ENCODE results near the gene CEACAM20. TPM values are rescaled to one million over a fixed set of nuclear protein-coding genes. Genes with fewer than 3 reads are reported as not detected.
A peak's percentile ranks its signal among the peaks of the same experiment; 100 is the strongest.

The CEACAM20 gene
- polyA plus RNA-seq, 1 donor from 2014 or later = not detected

DNA sequence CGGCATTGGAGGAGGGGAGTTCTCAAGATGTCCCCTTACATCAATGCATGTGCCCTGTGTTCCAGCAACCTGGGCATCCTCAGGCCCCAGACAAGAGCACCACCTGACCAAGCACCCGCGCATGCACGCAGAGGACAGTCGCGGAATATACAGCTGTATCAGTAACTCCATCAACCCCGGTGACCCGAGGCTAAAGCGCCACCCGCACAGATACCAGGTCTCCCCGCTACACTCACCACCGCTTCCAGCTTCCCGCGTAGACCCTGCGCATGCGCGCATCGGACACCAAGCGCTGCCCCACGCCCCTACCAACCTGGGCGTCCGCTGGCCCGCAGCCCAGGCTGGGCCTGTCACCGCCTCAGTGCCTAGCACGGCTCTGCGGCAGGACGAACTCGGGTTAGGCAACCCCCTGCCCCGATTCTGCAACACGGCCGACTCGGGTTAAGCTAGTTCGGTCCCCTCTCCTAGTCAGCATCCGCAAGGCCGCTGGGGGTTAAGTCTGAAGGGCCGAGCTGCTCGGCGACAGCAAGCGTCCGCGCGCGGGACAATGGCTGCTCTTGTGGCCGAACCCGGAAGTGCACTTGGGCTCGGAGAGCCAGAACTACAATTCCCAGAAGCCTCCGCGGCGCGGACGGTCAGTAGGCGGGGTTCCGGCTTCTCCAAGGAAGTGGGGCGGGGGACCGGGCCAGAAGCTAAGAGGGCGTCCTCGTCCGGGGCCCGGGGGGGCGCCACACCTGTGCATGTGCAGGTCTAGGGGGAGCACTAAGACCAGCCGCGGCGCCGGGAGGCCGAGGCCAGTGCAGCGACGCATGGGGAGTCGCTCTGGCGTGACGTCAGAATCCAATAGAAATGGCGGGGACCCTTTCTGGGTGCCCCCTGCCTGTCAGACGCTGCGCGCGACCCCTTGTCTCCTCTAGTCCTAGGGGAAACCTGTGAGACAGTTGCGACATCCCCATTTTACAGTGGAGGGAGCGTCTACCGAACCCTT is 29.2 kb downstream of the CEACAM20 start, which contains the start of gene ZNF180:
Gene ZNF180, minus strand, starts transcription at position 561 of the 988 bp plus-strand sequence. CDS start 3,188 bp downstream, outside the sequence.
- Histone ChIP-seq H3K36me3 (ENCODE audit: insufficient read depth, low read length) (peaks cover 9% of the 10 kb centered on the region), H3K4me3 (ENCODE audit: low read length) (peak within 1 kb of the TSS; percentile 89), H3K4me2 (ENCODE audit: low read length) (peak within 1 kb of the TSS; percentile 92), H3F3A (ENCODE audit: insufficient read depth, low read length, poor library complexity, severe bottlenecking) (no peaks in the 10 kb centered on the region), H3K79me2 (replicated peaks; ENCODE audit: insufficient read depth, low read length) (peaks cover 37% of the 10 kb centered on the region), H3K9me2 (ENCODE audit: insufficient read depth, low read length) (no peaks in the 10 kb centered on the region), H3K9ac (ENCODE audit: low read length) (peak within 1 kb of the TSS; percentile 94), H3K27me3 (ENCODE audit: insufficient read depth, low read depth, low read length) (no peaks in the 10 kb centered on the region), H2AFZ (ENCODE audit: low read depth, low read length) (peak within 1 kb of the TSS; percentile 83), H3K9me3 (ENCODE audit: low read length) (peaks cover 26% of the 10 kb centered on the region), H4K20me1 (ENCODE audit: insufficient read depth) (no peaks in the 10 kb centered on the region), H3K27ac (ENCODE audit: low read length) (peak within 1 kb of the TSS; percentile 92)
- TF ChIP-seq, protein P1, sequence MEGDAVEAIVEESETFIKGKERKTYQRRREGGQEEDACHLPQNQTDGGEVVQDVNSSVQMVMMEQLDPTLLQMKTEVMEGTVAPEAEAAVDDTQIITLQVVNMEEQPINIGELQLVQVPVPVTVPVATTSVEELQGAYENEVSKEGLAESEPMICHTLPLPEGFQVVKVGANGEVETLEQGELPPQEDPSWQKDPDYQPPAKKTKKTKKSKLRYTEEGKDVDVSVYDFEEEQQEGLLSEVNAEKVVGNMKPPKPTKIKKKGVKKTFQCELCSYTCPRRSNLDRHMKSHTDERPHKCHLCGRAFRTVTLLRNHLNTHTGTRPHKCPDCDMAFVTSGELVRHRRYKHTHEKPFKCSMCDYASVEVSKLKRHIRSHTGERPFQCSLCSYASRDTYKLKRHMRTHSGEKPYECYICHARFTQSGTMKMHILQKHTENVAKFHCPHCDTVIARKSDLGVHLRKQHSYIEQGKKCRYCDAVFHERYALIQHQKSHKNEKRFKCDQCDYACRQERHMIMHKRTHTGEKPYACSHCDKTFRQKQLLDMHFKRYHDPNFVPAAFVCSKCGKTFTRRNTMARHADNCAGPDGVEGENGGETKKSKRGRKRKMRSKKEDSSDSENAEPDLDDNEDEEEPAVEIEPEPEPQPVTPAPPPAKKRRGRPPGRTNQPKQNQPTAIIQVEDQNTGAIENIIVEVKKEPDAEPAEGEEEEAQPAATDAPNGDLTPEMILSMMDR (IDR thresholded peaks at IDR 0.05; ENCODE audit: poor library complexity, severe bottlenecking) = peak; percentile 84
- TF ChIP-seq RAD21 (conservative IDR thresholded peaks at IDR 0.05) (peak; percentile 54), EP300 (conservative IDR thresholded peaks at IDR 0.05; ENCODE audit: poor library complexity, severe bottlenecking) (peak; percentile 65), TAF1 (IDR thresholded peaks at IDR 0.05; ENCODE audit: low read depth) (peak; percentile 93), EZH2 (IDR thresholded peaks at IDR 0.05; ENCODE audit: borderline replicate concordance, insufficient read depth, low read length, poor library complexity, severe bottlenecking) (no peak), POLR2AphosphoS5 (IDR thresholded peaks at IDR 0.05) (peak; percentile 89), MXI1 (conservative IDR thresholded peaks at IDR 0.05; ENCODE audit: poor library complexity, severe bottlenecking) (peak; percentile 91), SMC3 (conservative IDR thresholded peaks at IDR 0.05; ENCODE audit: poor library complexity) (peak; percentile 56), REST (IDR thresholded peaks at IDR 0.05; ENCODE audit: borderline replicate concordance) (peak; percentile 94)

- Histone ChIP-seq H3K79me2 (replicated peaks; ENCODE audit: insufficient read depth, low read length) (peaks cover 37% of the 10 kb centered on the region), H3K4me3 (ENCODE audit: low read length) (peak overlapping the region; percentile 89), H3K27ac (ENCODE audit: low read length) (peak overlapping the region; percentile 92), H3K36me3 (ENCODE audit: insufficient read depth, low read length) (peaks cover 15% of the 10 kb centered on the region), H3F3A (ENCODE audit: insufficient read depth, low read length, poor library complexity, severe bottlenecking) (no peaks in the 10 kb centered on the region), H3K9ac (ENCODE audit: low read length) (peak overlapping the region; percentile 94), H2AFZ (ENCODE audit: low read depth, low read length) (peak overlapping the region; percentile 83), H4K20me1 (ENCODE audit: insufficient read depth) (no peaks in the 10 kb centered on the region), H3K9me3 (ENCODE audit: low read length) (peaks cover 30% of the 10 kb centered on the region), H3K27me3 (ENCODE audit: insufficient read depth, low read depth, low read length) (no peaks in the 10 kb centered on the region), H3K4me2 (ENCODE audit: low read length) (peak overlapping the region; percentile 92), H3K9me2 (ENCODE audit: insufficient read depth, low read length) (no peaks in the 10 kb centered on the region)
- no peak for TF ChIP-seq EP300 (conservative IDR thresholded peaks at IDR 0.05; ENCODE audit: poor library complexity, severe bottlenecking)
- TF ChIP-seq REST (IDR thresholded peaks at IDR 0.05; ENCODE audit: borderline replicate concordance) = no peak
- no peak for TF ChIP-seq POLR2AphosphoS5 (IDR thresholded peaks at IDR 0.05)
- no peak for TF ChIP-seq TAF1 (IDR thresholded peaks at IDR 0.05; ENCODE audit: low read depth)
- no peak for TF ChIP-seq RAD21 (conservative IDR thresholded peaks at IDR 0.05)
- TF ChIP-seq, protein P1 (IDR thresholded peaks at IDR 0.05; ENCODE audit: poor library complexity, severe bottlenecking) = no peak
- no peak for TF ChIP-seq EZH2 (IDR thresholded peaks at IDR 0.05; ENCODE audit: borderline replicate concordance, insufficient read depth, low read length, poor library complexity, severe bottlenecking)
- TF ChIP-seq SMC3 (conservative IDR thresholded peaks at IDR 0.05; ENCODE audit: poor library complexity) = no peak
- no peak for TF ChIP-seq MXI1 (conservative IDR thresholded peaks at IDR 0.05; ENCODE audit: poor library complexity, severe bottlenecking)
Observed at GRCh38 chr19:44499559-44499958, 29.9 kb downstream of the CEACAM20 start.

Data from neural cell (in vitro differentiated cells).